ENCODE data around the gene RYR3.

The RYR3 gene

GRCh38 chr15:33384307-33384706 is 73.5 kb downstream of the RYR3 start:
- no peak for DNase-seq (ENCODE audit: low read depth in 2 of 2)

GRCh38 chr15:33392453-33392852 is 81.7 kb downstream of the RYR3 start:
- no peak for DNase-seq (ENCODE audit: low read depth in 2 of 2)

- no peak for DNase-seq (ENCODE audit: low read depth in 2 of 2)
These were observed 82.8 kb downstream of the RYR3 start for GRCh38 chr15:33393546-33393945.

GRCh38 chr15:33395321-33395720 is 84.6 kb downstream of the RYR3 start:
- no peak for DNase-seq (ENCODE audit: low read depth in 2 of 2)

GRCh38 chr15:33395846-33396245 is 85.1 kb downstream of the RYR3 start:
- DNase-seq (ENCODE audit: low read depth in 2 of 2): no peak

- DNase-seq (ENCODE audit: low read depth in 2 of 2): no peak
These were observed 85.7 kb downstream of the RYR3 start for GRCh38 chr15:33396475-33396874.

GRCh38 chr15:33398555-33398954 is 87.8 kb downstream of the RYR3 start:
- DNase-seq (ENCODE audit: low read depth in 2 of 2): no peak

GRCh38 chr15:33400941-33401340 is 90.2 kb downstream of the RYR3 start:
- no peak for DNase-seq (ENCODE audit: low read depth in 2 of 2)

GRCh38 chr15:33402600-33402999 is 91.8 kb downstream of the RYR3 start:
- DNase-seq (ENCODE audit: low read depth in 2 of 2): no peak

- DNase-seq (ENCODE audit: low read depth in 2 of 2): no peak
These were observed 94.3 kb downstream of the RYR3 start for GRCh38 chr15:33405096-33405495.

GRCh38 chr15:33411596-33412540 is 101.1 kb downstream of the RYR3 start:
- no peak for DNase-seq (ENCODE audit: low read depth in 2 of 2)

GRCh38 chr15:33419701-33420100 is 108.9 kb downstream of the RYR3 start:
- DNase-seq (ENCODE audit: low read depth in 2 of 2): no peak

GRCh38 chr15:33424025-33424424 is 113.3 kb downstream of the RYR3 start:
- no peak for DNase-seq (ENCODE audit: low read depth in 2 of 2)

- DNase-seq (ENCODE audit: low read depth in 2 of 2): no peak
These were observed 114.4 kb downstream of the RYR3 start for GRCh38 chr15:33425142-33425541.

- DNase-seq (ENCODE audit: low read depth in 2 of 2): no peak
These were observed 119.8 kb downstream of the RYR3 start for GRCh38 chr15:33430577-33430976.

GRCh38 chr15:33433821-33434220 is 123.1 kb downstream of the RYR3 start:
- DNase-seq (ENCODE audit: low read depth in 2 of 2): no peak

- DNase-seq (ENCODE audit: low read depth in 2 of 2): no peak
These were observed 127.6 kb downstream of the RYR3 start for GRCh38 chr15:33438396-33438795.

GRCh38 chr15:33440900-33441299 is 130.1 kb downstream of the RYR3 start:
- DNase-seq (ENCODE audit: low read depth in 2 of 2): no peak

- DNase-seq (ENCODE audit: low read depth in 2 of 2): no peak
These were observed 131.7 kb downstream of the RYR3 start for GRCh38 chr15:33442449-33442848.

GRCh38 chr15:33443708-33444107 is 132.9 kb downstream of the RYR3 start:
- DNase-seq (ENCODE audit: low read depth in 2 of 2): no peak

- DNase-seq (ENCODE audit: low read depth in 2 of 2): no peak
These were observed 135.2 kb downstream of the RYR3 start for GRCh38 chr15:33445984-33446383.

GRCh38 chr15:33448151-33448550 is 137.4 kb downstream of the RYR3 start:
- DNase-seq (ENCODE audit: low read depth in 2 of 2): no peak

GRCh38 chr15:33448961-33449606 is 138.3 kb downstream of the RYR3 start:
- no peak for DNase-seq (ENCODE audit: low read depth in 2 of 2)
